IPS-NIHi11 (cell line): Measurements from ENCODE around the gene SIAH2.
A peak's percentile ranks its signal among the peaks of the same experiment; 100 is the strongest.

ENCODE experiments used
- DNase-seq: peaks from one replicate; pipeline ENCODE4 v3.0.0; 2012; ENCODE audit warnings: mixed read lengths, low spot score

Gene SIAH2

GRCh38 chr3:150748684-150749047 lies 14.3 kb downstream of the SIAH2 start:
- no peak for DNase-seq

- DNase-seq, result no peak
Measured at GRCh38 chr3:150747886-150748683, 14.9 kb downstream of the SIAH2 start.

- no peak for DNase-seq
Measured at GRCh38 chr3:150746791-150747590, 16.0 kb downstream of the SIAH2 start.

- no peak for DNase-seq
Measured at GRCh38 chr3:150745832-150746231, 17.1 kb downstream of the SIAH2 start.

- DNase-seq, result no peak
Measured at GRCh38 chr3:150744919-150745211, 18.1 kb downstream of the SIAH2 start.

- no peak for DNase-seq
Measured at GRCh38 chr3:150744041-150744918, 18.7 kb downstream of the SIAH2 start.

GRCh38 chr3:150743508-150743907 lies 19.5 kb downstream of the SIAH2 start:
- no peak for DNase-seq

GRCh38 chr3:150742679-150743078 lies 20.3 kb downstream of the SIAH2 start:
- no peak for DNase-seq

- no peak for DNase-seq
Measured at GRCh38 chr3:150742141-150742523, 20.8 kb downstream of the SIAH2 start.

GRCh38 chr3:150741497-150742140 lies 21.4 kb downstream of the SIAH2 start:
- no peak for DNase-seq

- no peak for DNase-seq
Measured at GRCh38 chr3:150740733-150741496, 22.1 kb downstream of the SIAH2 start.

GRCh38 chr3:150739877-150740645 lies 22.9 kb downstream of the SIAH2 start:
- DNase-seq, result no peak

GRCh38 chr3:150739200-150739863 lies 23.6 kb downstream of the SIAH2 start:
- DNase-seq, result no peak

- no peak for DNase-seq
Measured at GRCh38 chr3:150738688-150739087, 24.3 kb downstream of the SIAH2 start.

GRCh38 chr3:150737874-150738679 lies 24.9 kb downstream of the SIAH2 start:
- DNase-seq, result peak; percentile 53

GRCh38 chr3:150736903-150737832 lies 25.8 kb downstream of the SIAH2 start:
- DNase-seq, result no peak

GRCh38 chr3:150736316-150736719 lies 26.7 kb downstream of the SIAH2 start:
- DNase-seq, result peak; percentile 39

- DNase-seq, result no peak
Measured at GRCh38 chr3:150734795-150735119, 28.2 kb downstream of the SIAH2 start.
